ENCODE measurements around the gene AANAT.

Gene AANAT

DNA sequence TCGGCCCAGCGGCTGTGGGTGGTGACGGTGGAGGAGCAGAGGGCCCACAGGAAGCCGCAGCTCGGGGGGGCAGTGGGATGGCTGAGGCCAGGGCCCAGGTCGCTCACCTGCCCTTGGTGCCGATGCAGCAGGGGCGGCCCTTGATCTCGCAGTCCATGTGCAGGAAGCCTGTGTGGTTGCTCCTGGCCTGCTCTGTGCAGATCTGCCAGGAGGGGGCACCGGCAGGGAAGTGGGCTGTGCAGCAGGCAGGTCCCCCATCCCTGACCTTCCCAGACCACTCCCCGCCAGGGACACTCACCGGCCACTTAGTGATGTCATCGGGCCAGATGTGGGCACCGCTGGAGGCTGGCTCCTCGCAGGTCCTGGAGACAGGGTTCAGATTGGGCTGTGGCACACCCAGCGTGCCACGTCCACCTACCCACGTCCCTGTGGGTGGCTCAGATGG lies 6.2 kb downstream of the AANAT start:
- Histone ChIP-seq H3K27me3 (ENCODE audit: control insufficient read depth, insufficient read depth, low read length) (no peaks in the 10 kb centered on the region), H3K9me3 (ENCODE audit: control insufficient read depth, low read length) (no peaks in the 10 kb centered on the region), H3K4me1 (ENCODE audit: control insufficient read depth, insufficient read depth, low read length) (no peaks in the 10 kb centered on the region), H3K36me3 (ENCODE audit: control insufficient read depth, insufficient read depth, low read length) (no peaks in the 10 kb centered on the region), H3K4me3 (ENCODE audit: low read length) (no peak overlapping the region), H3K9ac (ENCODE audit: low read length) (no peak overlapping the region)

GRCh38 chr17:76474238-76474637 lies 6.8 kb downstream of the AANAT start:
- no peaks in the 10 kb centered on the region for H3K36me3 ChIP-seq (ENCODE audit: control insufficient read depth, insufficient read depth, low read length)

GRCh38 chr17:76474894-76475293 lies 7.5 kb downstream of the AANAT start:
- Histone ChIP-seq H3K4me1 (ENCODE audit: control insufficient read depth, insufficient read depth, low read length) (no peaks in the 10 kb centered on the region), H3K36me3 (ENCODE audit: control insufficient read depth, insufficient read depth, low read length) (no peaks in the 10 kb centered on the region)

More at GRCh38 chr17:76474238-76474637, 6.8 kb downstream of the AANAT start:
- Histone ChIP-seq H3K9ac (ENCODE audit: low read length) (no peak overlapping the region), H3K9me3 (ENCODE audit: control insufficient read depth, low read length) (no peaks in the 10 kb centered on the region), H3K27me3 (ENCODE audit: control insufficient read depth, insufficient read depth, low read length) (no peaks in the 10 kb centered on the region), H3K4me3 (ENCODE audit: low read length) (no peak overlapping the region), H3K4me1 (ENCODE audit: control insufficient read depth, insufficient read depth, low read length) (no peaks in the 10 kb centered on the region)

DNA sequence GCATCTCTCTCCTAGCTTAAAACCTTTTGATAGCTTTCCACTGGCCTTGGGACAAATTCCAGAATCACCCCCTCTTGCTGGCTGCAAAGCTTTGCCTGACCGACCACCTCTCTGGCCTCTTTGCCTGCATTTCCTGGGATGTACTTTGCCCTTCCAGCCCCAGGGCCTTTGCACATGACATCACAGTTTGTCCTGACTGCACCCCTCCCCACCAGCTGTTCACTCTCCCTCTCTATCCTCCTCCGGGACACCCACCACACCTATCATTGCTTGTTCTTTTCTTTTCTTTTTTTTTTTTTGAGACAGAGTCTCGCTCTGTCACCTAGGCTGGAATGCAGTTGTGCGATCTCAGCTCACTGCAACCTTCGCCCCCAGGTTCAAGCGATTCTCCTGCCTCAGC lies 7.9 kb downstream of the AANAT start:
- Histone ChIP-seq H3K27me3 (ENCODE audit: control insufficient read depth, insufficient read depth, low read length) (no peaks in the 10 kb centered on the region), H3K9me3 (ENCODE audit: control insufficient read depth, low read length) (no peaks in the 10 kb centered on the region), H3K36me3 (ENCODE audit: control insufficient read depth, insufficient read depth, low read length) (no peaks in the 10 kb centered on the region), H3K9ac (ENCODE audit: low read length) (no peak overlapping the region), H3K4me3 (ENCODE audit: low read length) (no peak overlapping the region), H3K4me1 (ENCODE audit: control insufficient read depth, insufficient read depth, low read length) (no peaks in the 10 kb centered on the region)

More at GRCh38 chr17:76474894-76475293, 7.5 kb downstream of the AANAT start:
- Histone ChIP-seq H3K4me3 (ENCODE audit: low read length) (no peak overlapping the region), H3K9me3 (ENCODE audit: control insufficient read depth, low read length) (no peaks in the 10 kb centered on the region), H3K9ac (ENCODE audit: low read length) (no peak overlapping the region), H3K27me3 (ENCODE audit: control insufficient read depth, insufficient read depth, low read length) (no peaks in the 10 kb centered on the region)

GRCh38 chr17:76476736-76477135 lies 9.3 kb downstream of the AANAT start:
- Histone ChIP-seq H3K27me3 (ENCODE audit: control insufficient read depth, insufficient read depth, low read length) (no peaks in the 10 kb centered on the region), H3K4me1 (ENCODE audit: control insufficient read depth, insufficient read depth, low read length) (no peaks in the 10 kb centered on the region), H3K4me3 (ENCODE audit: low read length) (no peak overlapping the region), H3K36me3 (ENCODE audit: control insufficient read depth, insufficient read depth, low read length) (no peaks in the 10 kb centered on the region), H3K9me3 (ENCODE audit: control insufficient read depth, low read length) (no peaks in the 10 kb centered on the region), H3K9ac (ENCODE audit: low read length) (no peak overlapping the region)

DNA sequence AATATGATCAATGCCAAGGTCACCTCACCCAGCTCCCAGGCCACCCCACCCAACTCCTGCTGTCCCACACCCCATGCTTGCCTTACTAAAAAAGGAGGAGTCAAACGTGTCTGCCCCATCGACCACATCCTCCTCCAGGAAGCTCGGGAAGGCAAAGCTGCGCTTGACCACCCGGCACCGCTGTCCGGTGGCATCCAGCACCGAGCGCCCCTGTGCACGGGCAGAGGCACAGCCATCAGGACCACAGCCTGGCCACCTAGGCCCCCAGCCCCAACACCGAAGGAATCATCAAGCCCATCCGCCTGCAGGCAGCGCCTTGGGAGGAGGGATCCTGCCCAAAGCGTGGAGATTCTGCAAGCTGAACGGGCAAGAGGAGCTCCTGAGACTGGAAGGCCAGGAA lies 10.2 kb downstream of the AANAT start:
- Histone ChIP-seq H3K4me1 (ENCODE audit: control insufficient read depth, insufficient read depth, low read length) (no peaks in the 10 kb centered on the region), H3K36me3 (ENCODE audit: control insufficient read depth, insufficient read depth, low read length) (no peaks in the 10 kb centered on the region), H3K9me3 (ENCODE audit: control insufficient read depth, low read length) (no peaks in the 10 kb centered on the region), H3K9ac (ENCODE audit: low read length) (no peak overlapping the region), H3K27me3 (ENCODE audit: control insufficient read depth, insufficient read depth, low read length) (no peaks in the 10 kb centered on the region), H3K4me3 (ENCODE audit: low read length) (no peak overlapping the region)

DNA sequence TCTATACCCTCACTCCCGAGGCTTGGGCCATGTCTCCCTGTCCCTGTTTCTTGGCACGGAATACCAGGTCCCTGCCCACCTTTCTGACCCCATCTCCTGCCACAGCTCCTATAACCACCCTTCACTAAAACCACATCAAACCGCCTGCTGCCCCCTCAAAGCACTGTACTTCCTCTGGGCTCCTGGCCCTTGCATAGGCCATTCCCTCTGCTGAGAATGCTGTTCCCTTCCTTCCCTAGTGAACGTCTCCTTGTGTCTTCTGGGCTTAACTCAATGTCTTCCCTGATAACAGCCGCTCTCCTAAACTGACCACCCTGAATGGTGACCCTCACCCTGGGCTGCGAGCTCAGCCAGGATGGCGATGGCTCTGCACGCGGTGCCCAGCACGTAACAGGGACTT lies 10.7 kb downstream of the AANAT start:
- no peak overlapping the region for H3K9ac ChIP-seq (ENCODE audit: low read length)
- H3K27me3 ChIP-seq (ENCODE audit: control insufficient read depth, insufficient read depth, low read length), result no peaks in the 10 kb centered on the region
- no peak overlapping the region for H3K4me3 ChIP-seq (ENCODE audit: low read length)
- H3K36me3 ChIP-seq (ENCODE audit: control insufficient read depth, insufficient read depth, low read length), result no peaks in the 10 kb centered on the region
- H3K4me1 ChIP-seq (ENCODE audit: control insufficient read depth, insufficient read depth, low read length), result no peaks in the 10 kb centered on the region
- H3K9me3 ChIP-seq (ENCODE audit: control insufficient read depth, low read length), result no peaks in the 10 kb centered on the region

DNA sequence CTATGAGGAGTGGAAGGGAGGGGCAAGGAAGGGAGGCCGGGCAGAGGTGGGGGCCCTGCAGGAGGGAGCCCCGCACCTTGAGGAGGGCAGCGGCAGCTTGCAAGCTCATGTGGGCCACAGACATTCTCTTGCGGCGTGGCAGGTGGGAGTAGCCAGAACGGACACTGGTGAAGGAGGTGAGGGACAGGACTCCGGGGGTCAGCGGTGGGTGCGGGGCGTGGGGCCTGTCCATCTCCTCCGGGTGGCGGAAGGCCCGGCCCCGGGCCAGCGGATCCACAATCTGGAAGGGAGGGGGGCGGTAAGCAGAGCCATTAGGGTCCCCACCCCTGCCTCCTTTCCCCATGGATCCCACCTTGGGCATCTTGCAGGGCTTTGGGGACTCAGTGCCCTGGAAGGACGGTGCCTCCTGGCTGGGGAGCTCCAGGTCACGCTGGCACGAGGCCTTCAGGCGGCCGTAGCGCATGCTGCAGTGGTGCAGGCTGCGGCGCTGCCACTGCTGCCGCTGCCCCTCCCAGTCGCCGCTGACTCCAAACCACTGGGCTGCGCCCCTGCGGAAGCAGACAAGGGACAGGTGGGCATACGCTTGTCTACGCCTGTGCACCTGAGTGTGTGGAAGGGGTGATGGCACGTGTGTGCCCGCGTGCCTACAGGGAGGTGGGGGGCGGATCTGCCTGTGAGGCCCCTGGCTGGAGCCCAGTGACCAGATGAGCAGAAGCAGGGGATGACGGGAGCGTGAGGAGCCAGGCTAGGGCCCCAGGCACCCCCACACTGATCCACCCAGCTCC lies 11.5 kb downstream of the AANAT start:
- Histone ChIP-seq H3K9ac (ENCODE audit: low read length) (no peak overlapping the region), H3K36me3 (ENCODE audit: control insufficient read depth, insufficient read depth, low read length) (no peaks in the 10 kb centered on the region)

GRCh38 chr17:76479515-76480060 lies 12.2 kb downstream of the AANAT start:
- no peak overlapping the region for H3K9ac ChIP-seq (ENCODE audit: low read length)
- H3K4me1 ChIP-seq (ENCODE audit: control insufficient read depth, insufficient read depth, low read length), result no peaks in the 10 kb centered on the region
- H3K27me3 ChIP-seq (ENCODE audit: control insufficient read depth, insufficient read depth, low read length), result no peaks in the 10 kb centered on the region
- H3K36me3 ChIP-seq (ENCODE audit: control insufficient read depth, insufficient read depth, low read length), result no peaks in the 10 kb centered on the region
- no peaks in the 10 kb centered on the region for H3K9me3 ChIP-seq (ENCODE audit: control insufficient read depth, low read length)
- no peak overlapping the region for H3K4me3 ChIP-seq (ENCODE audit: low read length)

More for the DNA sequence above, 11.5 kb downstream of the AANAT start:
- Histone ChIP-seq H3K4me3 (ENCODE audit: low read length) (no peak overlapping the region), H3K27me3 (ENCODE audit: control insufficient read depth, insufficient read depth, low read length) (no peaks in the 10 kb centered on the region), H3K9me3 (ENCODE audit: control insufficient read depth, low read length) (no peaks in the 10 kb centered on the region), H3K4me1 (ENCODE audit: control insufficient read depth, insufficient read depth, low read length) (no peaks in the 10 kb centered on the region)

DNA sequence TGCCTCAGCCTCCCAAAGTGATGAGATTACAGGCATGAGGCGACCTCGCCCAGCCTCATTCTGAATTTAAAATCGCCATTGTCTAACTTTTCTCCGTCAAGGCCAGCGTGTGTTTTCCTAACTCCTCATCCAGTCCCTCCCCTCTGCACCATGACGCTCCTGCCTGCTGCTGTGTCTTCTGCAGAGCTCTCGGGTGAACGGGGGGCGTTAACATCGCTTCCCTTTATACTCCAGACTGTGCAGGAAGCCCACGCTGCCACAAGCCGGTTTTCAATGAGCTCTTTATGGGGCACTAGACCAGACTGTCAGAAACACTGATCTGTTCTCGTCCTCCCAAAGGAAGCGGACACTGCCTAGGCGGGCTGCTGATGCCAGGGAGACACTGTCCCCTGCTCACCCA lies 13.2 kb downstream of the AANAT start:
- no peak overlapping the region for H3K9ac ChIP-seq (ENCODE audit: low read length)
- H3K4me1 ChIP-seq (ENCODE audit: control insufficient read depth, insufficient read depth, low read length), result no peaks in the 10 kb centered on the region
- no peaks in the 10 kb centered on the region for H3K9me3 ChIP-seq (ENCODE audit: control insufficient read depth, low read length)
- no peak overlapping the region for H3K4me3 ChIP-seq (ENCODE audit: low read length)
- no peaks in the 10 kb centered on the region for H3K36me3 ChIP-seq (ENCODE audit: control insufficient read depth, insufficient read depth, low read length)
- no peaks in the 10 kb centered on the region for H3K27me3 ChIP-seq (ENCODE audit: control insufficient read depth, insufficient read depth, low read length)

GRCh38 chr17:76481071-76481655 lies 13.8 kb downstream of the AANAT start:
- no peaks in the 10 kb centered on the region for H3K36me3 ChIP-seq (ENCODE audit: control insufficient read depth, insufficient read depth, low read length)
- no peaks in the 10 kb centered on the region for H3K4me1 ChIP-seq (ENCODE audit: control insufficient read depth, insufficient read depth, low read length)
- H3K9ac ChIP-seq (ENCODE audit: low read length), result no peak overlapping the region
- no peaks in the 10 kb centered on the region for H3K27me3 ChIP-seq (ENCODE audit: control insufficient read depth, insufficient read depth, low read length)
- no peaks in the 10 kb centered on the region for H3K9me3 ChIP-seq (ENCODE audit: control insufficient read depth, low read length)
- H3K4me3 ChIP-seq (ENCODE audit: low read length), result no peak overlapping the region

DNA sequence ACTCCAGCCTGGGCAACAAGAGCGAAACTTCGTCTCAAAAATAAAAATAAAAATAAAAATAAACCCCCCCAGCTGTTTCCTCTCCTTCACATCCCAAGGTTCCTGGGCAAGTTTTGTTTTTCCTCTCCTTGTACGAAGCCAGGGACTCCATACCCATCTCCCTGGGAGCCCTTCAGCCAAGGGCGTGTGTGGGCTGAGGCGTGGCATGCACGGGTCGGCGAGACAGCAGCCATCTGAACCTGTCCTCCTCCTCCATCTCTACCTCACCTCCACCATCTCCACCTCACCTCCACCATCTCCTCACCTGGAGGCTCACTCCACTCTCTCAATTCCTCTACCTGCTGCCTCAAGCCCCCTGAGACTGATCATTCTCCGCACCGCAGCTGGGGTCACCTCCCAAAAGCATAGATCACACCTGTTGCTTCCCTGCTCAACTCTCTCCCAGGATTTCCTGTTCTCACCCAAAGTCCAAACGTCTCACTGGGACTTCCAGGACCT lies 16.9 kb downstream of the AANAT start:
- H3K36me3 ChIP-seq (ENCODE audit: control insufficient read depth, insufficient read depth, low read length), result no peaks in the 10 kb centered on the region
- H3K4me3 ChIP-seq (ENCODE audit: low read length), result no peak overlapping the region
- no peaks in the 10 kb centered on the region for H3K27me3 ChIP-seq (ENCODE audit: control insufficient read depth, insufficient read depth, low read length)
- H3K9ac ChIP-seq (ENCODE audit: low read length), result no peak overlapping the region
- H3K4me1 ChIP-seq (ENCODE audit: control insufficient read depth, insufficient read depth, low read length), result no peaks in the 10 kb centered on the region
- H3K9me3 ChIP-seq (ENCODE audit: control insufficient read depth, low read length), result no peaks in the 10 kb centered on the region
